HK-2 (cell line): ENCODE measurements around the gene SYNE1.
A peak's percentile ranks its signal among the peaks of the same experiment; 100 is the strongest.
"Not testable (repeated sequence)": the region's sequence is repeated elsewhere in the genome, so short reads cannot be mapped to it uniquely, and the experiment has no call there.

Source experiments
- DNase-seq: peaks from one replicate; pipeline ENCODE4 v3.0.0-alpha.2; 2018; ENCODE audit not compliant: unreplicated experiment

Gene SYNE1

GRCh38 chr6:152372945-152373344 lies 264.2 kb downstream of the SYNE1 start:
- DNase-seq, result no peak

DNA sequence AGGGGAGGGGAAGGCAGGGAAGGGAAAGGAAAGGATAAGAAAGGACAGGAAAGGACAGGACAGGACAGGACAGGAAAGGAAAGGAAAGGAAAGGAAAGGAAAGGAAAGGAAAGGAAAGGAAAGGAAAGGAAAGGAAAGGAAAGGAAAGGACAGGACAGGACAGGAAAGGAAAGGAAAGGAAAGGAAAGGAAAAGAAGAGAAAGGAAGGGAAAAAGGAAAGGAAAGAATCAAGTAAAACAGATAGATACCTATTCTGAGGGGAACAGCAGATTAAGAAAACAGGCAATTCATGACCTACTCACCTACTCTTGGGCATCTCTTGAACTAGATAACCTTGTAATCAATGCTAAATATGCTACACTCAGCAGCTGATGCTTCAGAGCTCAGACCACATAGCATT lies 265.4 kb downstream of the SYNE1 start:
- no peak for DNase-seq

GRCh38 chr6:152368751-152369624 lies 268.2 kb downstream of the SYNE1 start:
- no peak for DNase-seq

- DNase-seq, result no peak
Observed at GRCh38 chr6:152364866-152365265, 272.3 kb downstream of the SYNE1 start.

DNA sequence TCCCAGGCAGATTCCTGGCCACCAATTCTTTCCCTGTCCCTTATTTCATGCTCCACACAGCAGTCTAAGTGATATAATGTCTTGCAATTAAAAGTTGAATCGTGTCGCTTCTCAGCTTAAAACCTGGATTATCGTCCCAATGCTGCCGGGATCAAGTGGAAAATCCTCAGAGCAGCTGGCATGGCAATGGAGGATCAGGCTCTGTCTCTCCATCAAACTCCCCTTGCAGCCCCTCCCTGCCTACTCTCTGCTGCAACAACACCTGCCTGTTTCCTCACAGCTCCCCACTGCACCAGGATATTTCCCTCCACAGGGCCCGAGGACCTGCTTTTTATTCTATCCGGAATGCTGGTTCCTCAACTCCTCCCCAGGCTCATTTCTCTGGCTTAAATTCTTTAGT lies 277.1 kb downstream of the SYNE1 start:
- DNase-seq, result no peak

DNA sequence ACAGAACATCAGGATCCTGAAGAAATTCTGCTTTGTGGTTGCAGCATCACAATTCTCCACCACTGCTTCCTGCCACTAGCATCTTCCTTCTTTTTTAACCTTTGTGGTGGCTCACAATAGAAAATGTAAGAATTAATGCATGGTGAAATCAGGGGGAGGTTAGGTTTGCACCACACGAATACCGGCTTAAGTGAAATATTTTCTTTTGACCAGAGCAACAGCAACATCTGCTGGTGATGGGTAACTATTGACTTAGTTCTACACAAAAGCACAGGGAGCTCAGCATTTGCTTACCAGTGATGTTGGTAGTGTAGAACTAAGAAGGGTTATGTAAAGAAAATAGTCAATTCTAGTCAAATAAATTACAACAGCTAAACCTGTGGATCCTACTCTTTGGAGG lies 280.5 kb downstream of the SYNE1 start:
- no peak for DNase-seq

DNA sequence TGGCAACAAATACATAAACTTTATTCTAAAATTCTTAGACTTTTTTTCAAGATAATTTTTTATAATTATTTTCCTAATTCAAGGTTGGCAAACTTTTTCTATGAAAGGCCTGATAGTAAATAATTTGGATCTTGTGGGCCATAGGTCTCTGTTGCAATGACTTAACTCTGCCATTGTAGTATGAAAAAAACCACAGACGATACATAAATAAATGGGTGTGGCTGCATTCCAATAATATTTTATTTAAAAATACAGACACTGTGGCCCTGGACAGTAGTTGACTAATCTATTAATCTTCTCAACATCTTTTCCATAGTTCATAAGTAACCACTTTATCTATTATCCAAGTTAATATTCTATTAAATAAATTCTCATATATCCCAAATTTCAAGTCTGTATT lies 281.1 kb downstream of the SYNE1 start:
- no peak for DNase-seq

- no peak for DNase-seq
Observed at GRCh38 chr6:152355166-152355565, 282.0 kb downstream of the SYNE1 start.

DNA sequence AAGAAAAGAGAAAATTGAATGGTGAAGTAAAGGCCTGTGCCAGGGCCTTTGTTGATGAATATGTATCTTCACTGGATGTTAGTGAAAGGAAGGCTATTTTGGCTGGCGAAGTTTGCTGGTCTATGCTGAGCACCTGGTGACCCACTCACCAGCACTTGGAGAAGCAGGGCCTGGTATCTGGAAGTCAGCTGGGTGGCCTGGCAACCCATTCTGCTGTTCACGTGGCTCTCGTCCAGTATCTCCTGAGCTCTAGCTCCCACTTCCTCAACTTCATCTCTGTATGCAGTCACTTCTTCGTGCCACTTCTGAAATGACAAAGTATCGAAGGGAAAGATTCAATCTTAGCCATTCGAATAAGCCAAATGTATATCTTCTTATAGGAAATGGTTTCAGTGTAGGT lies 283.7 kb downstream of the SYNE1 start:
- DNase-seq, result no peak

GRCh38 chr6:152351742-152352141 lies 285.4 kb downstream of the SYNE1 start:
- DNase-seq, result no peak

- no peak for DNase-seq
Observed at GRCh38 chr6:152351110-152351509, 286.1 kb downstream of the SYNE1 start.

DNA sequence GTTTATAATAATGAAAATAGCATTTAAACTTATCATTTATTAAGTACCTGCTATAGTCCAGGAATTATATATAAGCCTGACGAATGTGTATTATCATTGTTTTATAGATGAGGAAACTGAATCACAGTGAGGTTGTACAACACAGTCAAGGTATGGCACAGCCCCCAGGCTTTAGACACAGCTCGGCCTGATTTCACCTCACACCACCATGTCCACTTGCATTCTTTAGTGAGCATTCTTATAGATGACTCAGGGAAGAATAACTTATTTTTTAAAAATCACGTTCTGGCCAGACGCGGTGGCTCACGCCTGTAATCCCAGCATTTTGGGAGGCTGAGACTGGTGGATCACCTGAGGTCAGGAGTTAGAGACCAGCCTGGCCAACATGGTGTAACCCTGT lies 289.0 kb downstream of the SYNE1 start:
- DNase-seq, result no peak

DNA sequence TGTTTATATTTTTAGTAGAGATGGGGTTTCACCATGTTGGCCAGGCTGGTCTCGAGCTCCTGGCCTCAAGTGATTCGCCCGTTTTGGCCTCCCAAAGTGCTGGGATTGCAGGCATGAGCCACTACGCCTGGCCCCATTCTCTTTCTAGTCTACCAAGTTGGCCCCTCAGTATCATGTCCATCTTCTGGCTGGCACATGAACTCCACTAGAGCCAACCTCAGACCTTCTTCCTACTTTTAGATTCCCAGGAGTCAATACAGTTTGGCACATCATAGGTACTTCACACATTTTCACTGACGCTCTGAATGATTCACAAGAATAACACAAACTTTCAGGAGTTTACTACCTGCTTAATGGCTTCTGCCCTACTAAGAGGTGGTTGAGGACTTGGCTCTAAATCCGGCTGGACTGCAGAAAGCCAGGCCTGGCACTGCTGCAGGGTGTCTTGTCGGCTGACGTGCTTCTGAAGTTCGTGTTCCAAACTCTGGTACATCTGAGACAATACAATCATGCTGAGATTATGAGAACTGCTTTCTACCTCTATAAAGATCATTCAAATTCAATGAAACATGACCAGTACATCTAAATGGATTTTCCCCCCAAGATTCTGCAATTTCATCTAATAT lies 293.3 kb downstream of the SYNE1 start:
- DNase-seq, result no peak

- no peak for DNase-seq
Observed at GRCh38 chr6:152341596-152341995, 295.6 kb downstream of the SYNE1 start.

- DNase-seq, result peak; percentile 41
Observed at GRCh38 chr6:152338335-152339125, 298.6 kb downstream of the SYNE1 start.

- no peak for DNase-seq
Observed at GRCh38 chr6:152334555-152334954, 302.6 kb downstream of the SYNE1 start.

DNA sequence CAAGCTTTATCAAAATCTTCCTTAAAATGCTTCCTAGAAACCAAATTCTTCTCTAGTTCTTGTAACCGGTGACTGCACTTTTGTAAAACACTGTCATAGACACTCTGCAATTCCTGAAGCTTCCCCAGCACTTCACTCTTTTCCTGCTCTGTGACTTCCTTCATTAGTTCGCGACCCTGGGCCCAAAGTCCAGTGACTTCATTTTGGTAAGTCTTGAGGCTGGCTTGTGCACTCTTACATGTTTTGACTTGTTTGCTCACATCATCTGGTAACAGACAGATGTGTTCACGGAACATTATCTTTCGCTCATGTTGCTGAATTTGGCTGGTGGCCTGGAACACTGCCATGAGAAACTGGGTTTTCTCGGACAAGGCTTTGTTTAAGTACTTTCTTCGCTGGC lies 306.2 kb downstream of the SYNE1 start:
- DNase-seq, result no peak

DNA sequence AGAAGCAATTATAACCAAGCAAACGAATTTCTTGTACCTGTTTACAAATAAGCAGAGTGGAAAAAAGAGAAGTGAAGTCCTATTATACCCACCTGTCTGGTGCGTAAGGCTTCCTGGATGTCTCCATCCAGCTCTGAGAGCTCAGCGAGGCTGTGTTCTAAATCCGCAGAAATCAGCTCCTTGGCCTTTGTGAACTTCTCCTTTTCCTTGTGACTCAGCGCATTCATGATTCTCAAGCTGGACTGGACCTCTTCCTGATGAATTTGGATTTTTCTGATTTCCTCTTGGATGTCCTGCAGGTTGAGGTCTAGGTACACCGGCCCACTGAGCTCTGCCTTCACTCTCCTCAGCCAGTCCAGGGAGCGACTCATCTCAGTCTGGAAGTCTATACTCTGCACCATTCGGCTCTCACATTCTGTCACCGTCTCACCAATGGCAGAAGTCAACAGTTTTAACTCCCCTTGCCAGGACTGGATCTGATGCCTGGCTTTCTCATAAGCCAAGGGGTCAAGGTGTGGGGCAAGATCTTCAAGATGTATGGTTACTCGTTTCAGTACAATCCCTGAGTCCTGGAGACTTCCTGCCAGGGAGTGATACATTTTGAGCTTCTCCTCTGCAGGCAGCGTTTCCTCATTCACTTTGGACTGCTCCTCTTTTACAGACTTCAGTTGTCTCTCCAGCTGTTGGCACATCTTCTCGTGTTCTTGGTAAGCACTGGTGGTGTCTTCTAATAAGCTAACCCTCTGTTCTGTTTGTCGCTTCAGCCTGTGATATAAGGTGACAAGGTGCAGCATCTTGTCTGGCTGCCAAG lies 307.3 kb downstream of the SYNE1 start:
- no peak for DNase-seq

GRCh38 chr6:152328200-152328599 lies 309.0 kb downstream of the SYNE1 start:
- not testable (repeated sequence) for DNase-seq

DNA sequence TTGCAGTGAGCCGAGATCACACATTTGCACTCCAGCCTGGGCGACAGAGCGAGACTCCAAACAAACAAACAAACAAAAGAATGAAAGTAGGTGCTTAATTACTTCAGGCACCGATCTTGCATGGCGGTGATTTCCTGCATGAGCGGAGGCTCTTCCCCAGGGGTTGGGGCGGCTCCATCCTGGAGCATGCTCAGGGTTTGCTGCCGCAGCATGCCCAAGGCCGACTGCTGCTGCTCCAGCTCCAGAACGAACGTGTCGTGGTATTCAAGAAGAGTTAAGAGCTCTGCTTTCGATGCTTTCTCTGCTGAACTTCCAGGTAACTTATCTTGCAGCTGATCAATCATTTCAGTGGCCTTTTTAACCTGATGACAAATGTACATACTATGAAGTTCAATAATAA lies 313.8 kb downstream of the SYNE1 start:
- no peak for DNase-seq

GRCh38 chr6:152318278-152318677 lies 318.9 kb downstream of the SYNE1 start:
- DNase-seq, result no peak

- DNase-seq, result no peak
Observed at GRCh38 chr6:152316024-152316423, 321.1 kb downstream of the SYNE1 start.
